Colonic mucosa (tissue), 4 donors: Measurements from ENCODE around the gene PRRG2. TPM values are rescaled to one million over a fixed set of nuclear protein-coding genes. Genes with fewer than 3 reads are reported as not detected.

Experiments
- DNase-seq: peaks from one replicate; pipeline ENCODE4 v3.0.0-alpha.2; 2020
- H3K27ac ChIP-seq: fragments of 200-600 bp; one replicate; pipeline ENCODE4 v1.8.0; 2021
- H3K27me3 ChIP-seq: fragments of 200-600 bp; one replicate; pipeline ENCODE4 v1.8.0; 2021
- H3K36me3 ChIP-seq: fragments of 200-600 bp; one replicate; pipeline ENCODE4 v1.8.0; 2021
- H3K4me1 ChIP-seq: fragments of 200-600 bp; one replicate; pipeline ENCODE4 v1.8.0; 2021; ENCODE audit warnings: mild to moderate bottlenecking
- H3K4me3 ChIP-seq: fragments of 200-600 bp; one replicate; pipeline ENCODE4 v1.8.0; 2021
- H3K9ac ChIP-seq, 2 donors: one replicate each; pipeline ENCODE4 v1.7.0; 2013; ENCODE audit warnings: control low read depth in 2 of 2, low read depth in 2 of 2, low read length in 2 of 2
- H3K9me3 ChIP-seq: fragments of 200-600 bp; one replicate; pipeline ENCODE4 v1.8.0; 2021
- intact Hi-C: fragments of 100-400 bp; cut with DNase I; formaldehyde crosslinking; loops from one replicate; pipeline ENCODE4 v1.14.1; 2022
- total RNA-seq, 2 donors: library from RNA; stranded (reverse); fragmentation: NEBNext Ultra II Directional in 1 of 2; extraction: Animal tissue kit (Norgen Biotek cat#: 25700) in 1 of 2; gene quantifications; one replicate each; pipeline ENCODE4 v1.2.1, GENCODE V29; 2021
- TF ChIP-seq, protein P1 (sequence below): fragments of 200-600 bp; IDR thresholded peaks from one replicate; pipeline ENCODE4 v1.8.0; 2022; ENCODE audit warnings: antibody characterized with exemption, mild to moderate bottlenecking
- donor health status: healthy.
- donor health status: DM: no; HTN: no; CAD: no.
- donor health status: DM: no; HTN: no; CAD: no.

Gene PRRG2
- total RNA-seq, 2 donors from 2014 or later, result 16.2 to 20.2 TPM

- Histone ChIP-seq H3K9ac (peak overlapping the region in 1 of 2 donors; percentile 67), H3K27me3 (no peaks in the 10 kb centered on the region), H3K4me1 (peaks cover 29% of the 10 kb centered on the region), H3K9me3 (no peaks in the 10 kb centered on the region), H3K36me3 (no peaks in the 10 kb centered on the region), H3K27ac (peak overlapping the region; percentile 93), H3K4me3 (no peak overlapping the region)
- intact Hi-C loops, result no loop called here
- TF ChIP-seq, protein P1, sequence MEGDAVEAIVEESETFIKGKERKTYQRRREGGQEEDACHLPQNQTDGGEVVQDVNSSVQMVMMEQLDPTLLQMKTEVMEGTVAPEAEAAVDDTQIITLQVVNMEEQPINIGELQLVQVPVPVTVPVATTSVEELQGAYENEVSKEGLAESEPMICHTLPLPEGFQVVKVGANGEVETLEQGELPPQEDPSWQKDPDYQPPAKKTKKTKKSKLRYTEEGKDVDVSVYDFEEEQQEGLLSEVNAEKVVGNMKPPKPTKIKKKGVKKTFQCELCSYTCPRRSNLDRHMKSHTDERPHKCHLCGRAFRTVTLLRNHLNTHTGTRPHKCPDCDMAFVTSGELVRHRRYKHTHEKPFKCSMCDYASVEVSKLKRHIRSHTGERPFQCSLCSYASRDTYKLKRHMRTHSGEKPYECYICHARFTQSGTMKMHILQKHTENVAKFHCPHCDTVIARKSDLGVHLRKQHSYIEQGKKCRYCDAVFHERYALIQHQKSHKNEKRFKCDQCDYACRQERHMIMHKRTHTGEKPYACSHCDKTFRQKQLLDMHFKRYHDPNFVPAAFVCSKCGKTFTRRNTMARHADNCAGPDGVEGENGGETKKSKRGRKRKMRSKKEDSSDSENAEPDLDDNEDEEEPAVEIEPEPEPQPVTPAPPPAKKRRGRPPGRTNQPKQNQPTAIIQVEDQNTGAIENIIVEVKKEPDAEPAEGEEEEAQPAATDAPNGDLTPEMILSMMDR, result no peak
- DNase-seq, result no peak
Measured at GRCh38 chr19:49559443-49559842, 21.7 kb upstream of the PRRG2 start.

GRCh38 chr19:49559928-49560327, 21.2 kb upstream of the PRRG2 start:
- Histone ChIP-seq H3K27me3 (no peaks in the 10 kb centered on the region), H3K4me1 (peaks cover 29% of the 10 kb centered on the region), H3K36me3 (no peaks in the 10 kb centered on the region), H3K4me3 (no peak overlapping the region), H3K27ac (peak overlapping the region; percentile 93), H3K9ac (peak overlapping the region; percentile 64 to 67), H3K9me3 (no peaks in the 10 kb centered on the region)
- intact Hi-C loops, result no loop called here
- DNase-seq, result no peak
- TF ChIP-seq, protein P1, result no peak

- Histone ChIP-seq H3K4me1 (peaks cover 28% of the 10 kb centered on the region), H3K36me3 (no peaks in the 10 kb centered on the region), H3K9me3 (no peaks in the 10 kb centered on the region), H3K27me3 (no peaks in the 10 kb centered on the region), H3K4me3 (no peak overlapping the region), H3K27ac (peak overlapping the region; percentile 93), H3K9ac (peak overlapping the region; percentile 64 to 67)
- no peak for DNase-seq
- intact Hi-C loops, result no loop called here
- TF ChIP-seq, protein P1, result no peak
Measured at GRCh38 chr19:49560358-49560900, 20.7 kb upstream of the PRRG2 start.

DNA sequence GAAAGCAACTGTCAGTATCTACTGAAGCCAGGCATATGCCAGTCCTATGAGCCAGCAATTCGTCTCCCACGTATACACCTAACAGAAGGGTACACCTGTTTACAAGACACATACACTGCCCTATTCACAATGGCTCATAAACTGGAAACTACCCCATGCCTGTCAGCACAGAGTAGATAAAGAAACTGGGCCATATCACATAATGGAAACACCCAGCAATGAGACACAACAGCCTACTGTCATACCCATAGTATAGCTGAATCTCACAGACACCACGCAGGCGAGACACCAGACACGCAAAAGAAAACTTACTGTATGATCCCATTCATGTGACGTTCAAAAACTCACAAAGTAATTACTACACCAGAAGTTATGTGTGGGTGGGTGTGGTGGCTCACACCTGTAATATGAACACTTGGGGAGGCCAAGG, 16.5 kb upstream of the PRRG2 start:
- Histone ChIP-seq H3K27me3 (no peaks in the 10 kb centered on the region), H3K4me1 (peaks cover 41% of the 10 kb centered on the region), H3K9me3 (no peaks in the 10 kb centered on the region), H3K9ac (peak overlapping the region in 1 of 2 donors; percentile 68), H3K27ac (peak overlapping the region; percentile 93), H3K4me3 (no peak overlapping the region), H3K36me3 (no peaks in the 10 kb centered on the region)
- DNase-seq, result peak; percentile 67
- intact Hi-C loops, result no loop called here
- TF ChIP-seq, protein P1, result no peak

- peak overlapping the region; percentile 93 for H3K27ac ChIP-seq
- TF ChIP-seq, protein P1, result no peak
- peak overlapping the region in 1 of 2 donors; percentile 68 for H3K9ac ChIP-seq
- H3K4me1 ChIP-seq, result peaks cover 36% of the 10 kb centered on the region
- no peaks in the 10 kb centered on the region for H3K27me3 ChIP-seq
- no peaks in the 10 kb centered on the region for H3K9me3 ChIP-seq
- intact Hi-C loops, result no loop called here
- H3K4me3 ChIP-seq, result no peak overlapping the region
- DNase-seq, result peak; percentile 88
- no peaks in the 10 kb centered on the region for H3K36me3 ChIP-seq
Measured at GRCh38 chr19:49565261-49565660, 15.9 kb upstream of the PRRG2 start.
